Activated naive CD4-positive, alpha-beta T cell treated with anti-CD3 and anti-CD28 coated beads for 36 hours (primary cell): Measurements from ENCODE around the gene TAS2R13. TPM values are rescaled to one million over a fixed set of nuclear protein-coding genes. Genes with fewer than 3 reads are reported as not detected.
A peak's percentile ranks its signal among the peaks of the same experiment; 100 is the strongest.

Experiments
- CTCF ChIA-PET: fragments of 350-600 bp; sonication (Branson Sonifier 250); formaldehyde crosslinking; loops from one replicate; lab custom pipeline; 2021; ENCODE audit warnings: antibody characterized with exemption; lab: Charles Lee
- DNase-seq: peaks from one replicate; pipeline ENCODE4 v3.0.0-alpha.2; 2020
- H3K27ac Mint-ChIP-seq: one replicate; pipeline ENCODE4 v1.8.0; 2021; ENCODE audit warnings: mild to moderate bottlenecking, mixed read lengths
- H3K27me3 Mint-ChIP-seq: one replicate; pipeline ENCODE4 v1.8.0; 2021; ENCODE audit warnings: low read depth, mixed read lengths
- H3K36me3 Mint-ChIP-seq: one replicate; pipeline ENCODE4 v1.8.0; 2021; ENCODE audit warnings: low read depth, mixed read lengths
- H3K4me1 Mint-ChIP-seq: one replicate; pipeline ENCODE4 v1.8.0; 2021; ENCODE audit warnings: low read depth, mixed read lengths
- H3K4me3 Mint-ChIP-seq: one replicate; pipeline ENCODE4 v1.8.0; 2021; ENCODE audit warnings: mild to moderate bottlenecking, moderate library complexity, mixed read lengths
- H3K9me3 Mint-ChIP-seq: one replicate; pipeline ENCODE4 v1.8.0; 2021; ENCODE audit warnings: mixed read lengths
- intact Hi-C: fragments of 100-400 bp; cut with micrococcal nuclease; formaldehyde crosslinking; loops from one replicate; pipeline ENCODE4 v1.15.1; 2023
- total RNA-seq, 2 experiments: library from RNA; stranded (reverse); gene quantifications; one replicate each; pipeline ENCODE4 v1.2.3, GENCODE V29; 2021

The TAS2R13 gene
- under 1 TPM in 1 of 2 experiments, not detected in 1; 0.17 TPM for total RNA-seq

DNA sequence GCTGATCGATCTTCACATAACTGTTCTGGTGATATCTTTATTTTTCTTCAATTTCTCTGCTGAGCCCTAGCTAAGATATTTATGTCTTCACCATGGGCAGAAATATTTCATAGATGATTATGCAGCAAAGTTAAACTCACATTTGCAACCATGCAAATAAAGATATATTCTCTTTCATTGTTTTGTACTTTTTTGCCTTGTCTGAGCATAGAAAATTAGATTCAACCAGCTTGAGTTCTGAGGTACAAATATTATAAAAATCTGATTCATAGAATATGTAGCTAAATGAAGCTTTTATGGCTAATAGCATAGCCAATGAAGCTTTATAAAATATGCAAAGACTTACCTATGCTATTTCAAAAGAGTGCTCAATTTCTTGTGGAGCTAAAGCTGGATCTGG, at the start of gene TAS2R13:
Gene TAS2R13, minus strand, starts transcription at position 101 of the 400 bp plus-strand sequence. CDS start 264 bp downstream, outside the sequence.
- intact Hi-C loops, result no loop called here
- no peak for DNase-seq
- Mint-ChIP-seq H3K4me1 (no peaks in the 10 kb centered on the region), H3K9me3 (peaks cover 10% of the 10 kb centered on the region), H3K36me3 (peaks cover 15% of the 10 kb centered on the region), H3K27me3 (no peaks in the 10 kb centered on the region), H3K27ac (no peak within 1 kb of the TSS), H3K4me3 (no peak within 1 kb of the TSS)
- CTCF ChIA-PET, result no interaction called here

DNA sequence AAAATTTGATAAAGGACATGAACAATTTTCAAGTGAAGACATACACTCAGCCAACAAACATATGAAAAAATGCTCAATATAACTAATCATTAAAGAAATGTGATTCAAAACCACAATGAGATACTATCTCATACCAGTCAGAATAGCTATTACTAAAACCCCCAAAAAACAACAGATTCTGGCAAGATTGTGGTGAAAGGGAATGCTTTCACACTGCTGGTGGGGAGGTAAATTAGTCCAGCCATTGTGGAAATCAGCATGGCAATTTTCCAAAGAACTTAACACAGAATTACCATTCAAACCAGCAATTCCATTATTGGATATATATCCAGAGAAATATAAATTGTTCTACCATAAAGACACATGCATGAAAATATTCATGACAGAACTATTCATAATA, 48.4 kb upstream of the TAS2R13 start:
- H3K27me3 Mint-ChIP-seq, result no peaks in the 10 kb centered on the region
- no peak for DNase-seq
- H3K9me3 Mint-ChIP-seq, result peaks cover 13% of the 10 kb centered on the region
- no peak overlapping the region for H3K4me3 Mint-ChIP-seq
- peaks cover 22% of the 10 kb centered on the region for H3K4me1 Mint-ChIP-seq
- CTCF ChIA-PET, result no interaction called here
- intact Hi-C loops, result no loop called here
- peaks cover 37% of the 10 kb centered on the region for H3K36me3 Mint-ChIP-seq
- H3K27ac Mint-ChIP-seq, result no peak overlapping the region

GRCh38 chr12:10956085-10956484, 46.7 kb upstream of the TAS2R13 start:
- Mint-ChIP-seq H3K4me3 (no peak overlapping the region), H3K27ac (no peak overlapping the region), H3K36me3 (peaks cover 37% of the 10 kb centered on the region), H3K27me3 (no peaks in the 10 kb centered on the region), H3K9me3 (peaks cover 13% of the 10 kb centered on the region), H3K4me1 (peaks cover 12% of the 10 kb centered on the region)
- intact Hi-C loops, result no loop called here
- DNase-seq, result no peak
- CTCF ChIA-PET, result no interaction called here

DNA sequence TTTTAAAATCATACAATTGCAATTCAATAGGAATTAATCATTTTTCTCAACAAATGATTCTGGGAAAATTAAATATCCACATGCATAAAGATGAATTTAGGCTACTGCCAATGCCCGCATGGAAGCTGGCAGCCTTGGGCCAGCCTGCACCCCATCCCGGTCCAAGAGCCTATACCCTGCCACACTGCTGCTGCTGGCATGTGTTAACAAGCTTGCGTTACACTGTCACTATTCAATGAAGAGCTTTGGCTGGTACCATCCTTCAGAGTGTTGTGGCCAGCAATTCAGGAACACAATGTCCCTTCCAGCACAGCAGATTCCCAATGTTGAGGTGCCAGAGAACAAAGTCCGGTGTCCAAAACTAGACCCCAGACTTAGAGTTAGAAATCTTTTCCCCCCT, 43.3 kb upstream of the TAS2R13 start:
- CTCF ChIA-PET, result no interaction called here
- intact Hi-C loops, result no loop called here
- H3K4me1 Mint-ChIP-seq, result no peaks in the 10 kb centered on the region
- H3K9me3 Mint-ChIP-seq, result peaks cover 14% of the 10 kb centered on the region
- no peaks in the 10 kb centered on the region for H3K27me3 Mint-ChIP-seq
- no peak overlapping the region for H3K27ac Mint-ChIP-seq
- no peak overlapping the region for H3K4me3 Mint-ChIP-seq
- H3K36me3 Mint-ChIP-seq, result peaks cover 40% of the 10 kb centered on the region
- no peak for DNase-seq

- DNase-seq, result no peak
- Mint-ChIP-seq H3K36me3 (peaks cover 6% of the 10 kb centered on the region), H3K4me1 (no peaks in the 10 kb centered on the region), H3K4me3 (no peak overlapping the region), H3K9me3 (peaks cover 5% of the 10 kb centered on the region), H3K27me3 (no peaks in the 10 kb centered on the region), H3K27ac (no peak overlapping the region)
- intact Hi-C loops, result no loop called here
- CTCF ChIA-PET, result no interaction called here
Observed at GRCh38 chr12:10943167-10943566, 33.8 kb upstream of the TAS2R13 start.

DNA sequence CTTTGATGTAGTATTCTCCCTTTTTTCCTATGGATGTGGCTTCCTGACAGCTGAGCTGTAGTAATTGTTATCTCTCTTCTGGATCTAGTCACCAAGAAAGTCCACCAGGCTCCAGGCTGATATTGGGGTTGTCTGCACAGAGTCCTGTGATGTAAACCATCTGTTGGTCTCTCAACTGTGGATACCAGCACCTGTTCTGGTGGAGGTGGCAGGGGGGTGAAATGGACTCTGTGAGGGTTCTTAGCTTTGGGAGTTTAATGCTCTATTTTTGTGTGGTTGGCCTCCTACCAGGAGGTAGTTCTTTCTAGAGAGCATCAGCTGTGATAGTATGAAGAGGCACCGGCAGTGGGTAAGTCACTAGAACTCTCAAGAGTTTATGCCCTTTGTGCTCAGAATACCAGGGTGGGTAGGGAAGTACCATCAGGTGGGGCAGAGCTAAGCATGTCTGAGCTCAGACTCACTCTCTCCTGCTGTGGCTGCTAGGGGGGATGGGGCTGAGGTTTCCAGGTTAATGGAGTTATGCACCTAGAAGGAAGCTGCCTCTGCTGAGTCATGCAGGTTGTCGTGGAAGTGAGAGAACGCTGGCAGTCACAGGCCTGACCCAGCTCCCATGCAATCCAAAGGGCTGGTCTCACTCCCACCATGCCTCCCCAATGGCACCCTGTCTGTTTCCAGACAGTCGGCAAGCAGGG, 32.7 kb upstream of the TAS2R13 start:
- H3K4me1 Mint-ChIP-seq, result no peaks in the 10 kb centered on the region
- no peak overlapping the region for H3K27ac Mint-ChIP-seq
- no peaks in the 10 kb centered on the region for H3K27me3 Mint-ChIP-seq
- H3K36me3 Mint-ChIP-seq, result peaks cover 4% of the 10 kb centered on the region
- H3K4me3 Mint-ChIP-seq, result no peak overlapping the region
- DNase-seq, result peak; percentile 20
- intact Hi-C loops, result no loop called here
- H3K9me3 Mint-ChIP-seq, result no peaks in the 10 kb centered on the region
- CTCF ChIA-PET, result no interaction called here

DNA sequence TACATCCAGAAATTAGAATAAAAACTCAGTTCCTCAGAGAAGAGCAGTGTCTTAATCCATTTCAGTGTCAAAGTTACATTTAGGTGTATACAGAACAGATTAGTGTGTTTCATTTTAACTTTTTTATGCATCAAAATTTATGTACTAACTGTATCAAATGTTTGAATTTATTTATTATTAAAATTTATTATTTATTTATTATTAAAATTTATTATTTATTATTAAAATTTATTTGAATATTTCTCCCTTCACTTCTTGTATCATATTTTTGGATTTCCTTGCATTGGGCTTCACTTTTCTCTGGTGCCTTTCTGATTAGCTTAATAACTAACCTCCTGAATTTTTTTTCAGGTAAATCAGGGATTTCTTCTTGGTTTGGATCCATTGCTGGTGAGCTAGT, 32.0 kb upstream of the TAS2R13 start:
- intact Hi-C loops, result no loop called here
- H3K9me3 Mint-ChIP-seq, result no peaks in the 10 kb centered on the region
- DNase-seq, result no peak
- no peaks in the 10 kb centered on the region for H3K27me3 Mint-ChIP-seq
- no peak overlapping the region for H3K27ac Mint-ChIP-seq
- H3K4me1 Mint-ChIP-seq, result no peaks in the 10 kb centered on the region
- CTCF ChIA-PET, result no interaction called here
- peaks cover 2% of the 10 kb centered on the region for H3K36me3 Mint-ChIP-seq
- no peak overlapping the region for H3K4me3 Mint-ChIP-seq

DNA sequence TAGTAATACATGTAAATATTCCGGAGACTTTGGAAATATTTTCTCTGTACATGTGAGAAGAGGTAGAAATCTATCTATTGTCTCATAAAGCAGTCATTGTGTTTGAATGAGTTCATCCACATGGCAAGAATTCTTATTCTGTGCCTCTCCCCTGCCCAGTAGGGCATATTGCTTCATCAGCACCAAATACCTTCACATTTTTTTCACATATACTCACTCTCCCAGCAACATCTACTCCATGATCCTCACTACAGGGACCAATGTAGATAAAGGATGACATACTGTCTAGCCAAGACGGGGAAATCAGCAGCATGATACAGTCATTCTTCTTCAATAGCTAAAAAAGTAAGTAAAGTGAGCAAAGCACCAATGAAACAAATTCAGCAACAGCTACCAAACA, 31.0 kb upstream of the TAS2R13 start:
- no peak for DNase-seq
- Mint-ChIP-seq H3K9me3 (no peaks in the 10 kb centered on the region), H3K4me3 (no peak overlapping the region), H3K4me1 (no peaks in the 10 kb centered on the region), H3K27ac (no peak overlapping the region), H3K27me3 (no peaks in the 10 kb centered on the region), H3K36me3 (peaks cover 2% of the 10 kb centered on the region)
- intact Hi-C loops, result no loop called here
- CTCF ChIA-PET, result no interaction called here

DNA sequence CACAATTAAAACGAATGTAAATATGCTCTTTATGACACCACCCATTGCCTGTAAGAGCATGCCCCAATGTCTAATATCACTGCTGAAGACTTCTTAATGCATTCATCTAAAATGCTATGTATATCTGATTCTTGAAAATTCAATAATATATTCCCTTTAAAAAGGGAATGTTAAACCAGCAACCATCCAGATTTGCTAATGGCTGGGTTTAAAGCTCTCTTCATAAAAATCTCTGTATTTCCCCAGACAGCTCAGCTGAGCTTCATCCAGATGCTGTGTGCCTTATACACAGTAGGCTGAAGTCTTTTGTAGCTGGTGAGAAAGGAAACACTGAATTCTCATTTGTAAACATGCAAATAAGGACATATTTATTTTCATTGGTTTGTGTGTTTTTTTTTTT, 29.8 kb upstream of the TAS2R13 start, which contains the start of gene TAS2R14:
Gene TAS2R14, minus strand, starts transcription at position 101 of the 400 bp plus-strand sequence. Its CDS starts 56 bp downstream, at position 45.
- Mint-ChIP-seq H3K4me1 (no peaks in the 10 kb centered on the region), H3K27ac (no peak within 1 kb of the TSS), H3K36me3 (peaks cover 2% of the 10 kb centered on the region), H3K4me3 (no peak within 1 kb of the TSS), H3K27me3 (no peaks in the 10 kb centered on the region), H3K9me3 (no peaks in the 10 kb centered on the region)
- intact Hi-C loops, result no loop called here
- no peak for DNase-seq
- CTCF ChIA-PET, result no interaction called here

GRCh38 chr12:10936506-10936905, 27.1 kb upstream of the TAS2R13 start:
- no peak for DNase-seq
- Mint-ChIP-seq H3K9me3 (no peaks in the 10 kb centered on the region), H3K27ac (no peak overlapping the region), H3K36me3 (peaks cover 2% of the 10 kb centered on the region), H3K4me3 (no peak overlapping the region), H3K4me1 (no peaks in the 10 kb centered on the region), H3K27me3 (no peaks in the 10 kb centered on the region)
- CTCF ChIA-PET, result no interaction called here
- intact Hi-C loops, result no loop called here

- no peaks in the 10 kb centered on the region for H3K9me3 Mint-ChIP-seq
- no peaks in the 10 kb centered on the region for H3K4me1 Mint-ChIP-seq
- CTCF ChIA-PET, result no interaction called here
- H3K4me3 Mint-ChIP-seq, result no peak within 1 kb of the TSS
- no peak for DNase-seq
- no peaks in the 10 kb centered on the region for H3K36me3 Mint-ChIP-seq
- H3K27ac Mint-ChIP-seq, result no peak within 1 kb of the TSS
- intact Hi-C loops, result no loop called here
- no peaks in the 10 kb centered on the region for H3K27me3 Mint-ChIP-seq
Observed at GRCh38 chr12:10928746-10929286, 19.5 kb upstream of the TAS2R13 start, which contains the start of gene PRH2. Gene PRH2 (plus strand): TSS chr12:10929236. CDS start chr12:10929274, 38 bp downstream.

DNA sequence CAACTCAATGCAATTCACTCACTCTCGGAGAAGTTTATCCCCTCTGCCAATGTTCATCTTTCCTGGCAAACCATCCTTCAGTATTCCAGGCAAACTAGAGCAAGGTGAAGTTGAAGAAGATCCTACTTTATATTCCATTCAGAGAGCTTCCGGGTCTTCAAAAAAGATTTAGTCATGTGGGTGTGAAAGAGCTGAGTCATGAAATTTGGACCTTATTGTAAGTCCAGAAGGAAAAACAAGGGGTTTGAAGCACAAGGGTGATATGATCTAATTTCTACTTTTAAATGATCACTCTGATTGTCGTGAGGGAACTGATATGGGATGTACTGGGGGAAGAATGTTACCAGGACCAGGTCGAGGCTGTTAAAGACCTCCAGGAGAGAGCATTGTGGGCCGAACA, 16.9 kb upstream of the TAS2R13 start:
- DNase-seq, result no peak
- no peak overlapping the region for H3K27ac Mint-ChIP-seq
- CTCF ChIA-PET, result no interaction called here
- intact Hi-C loops, result no loop called here
- H3K27me3 Mint-ChIP-seq, result no peaks in the 10 kb centered on the region
- no peak overlapping the region for H3K4me3 Mint-ChIP-seq
- H3K9me3 Mint-ChIP-seq, result no peaks in the 10 kb centered on the region
- H3K4me1 Mint-ChIP-seq, result no peaks in the 10 kb centered on the region
- no peaks in the 10 kb centered on the region for H3K36me3 Mint-ChIP-seq

GRCh38 chr12:10919809-10920208, 10.4 kb upstream of the TAS2R13 start:
- Mint-ChIP-seq H3K36me3 (no peaks in the 10 kb centered on the region), H3K27ac (no peak overlapping the region)
- intact Hi-C loops, result no loop called here

More at GRCh38 chr12:10919809-10920208, 10.4 kb upstream of the TAS2R13 start:
- Mint-ChIP-seq H3K4me1 (no peaks in the 10 kb centered on the region), H3K9me3 (no peaks in the 10 kb centered on the region), H3K27me3 (no peaks in the 10 kb centered on the region), H3K4me3 (no peak overlapping the region)
- CTCF ChIA-PET, result no interaction called here
- DNase-seq, result no peak
